ENCODE measurements around the gene PITPNB. TPM values are rescaled to one million over a fixed set of nuclear protein-coding genes. Genes with fewer than 3 reads are reported as not detected.

The PITPNB gene
- total RNA-seq, 1 donor from 2014 or later, result 32.3 TPM

DNA sequence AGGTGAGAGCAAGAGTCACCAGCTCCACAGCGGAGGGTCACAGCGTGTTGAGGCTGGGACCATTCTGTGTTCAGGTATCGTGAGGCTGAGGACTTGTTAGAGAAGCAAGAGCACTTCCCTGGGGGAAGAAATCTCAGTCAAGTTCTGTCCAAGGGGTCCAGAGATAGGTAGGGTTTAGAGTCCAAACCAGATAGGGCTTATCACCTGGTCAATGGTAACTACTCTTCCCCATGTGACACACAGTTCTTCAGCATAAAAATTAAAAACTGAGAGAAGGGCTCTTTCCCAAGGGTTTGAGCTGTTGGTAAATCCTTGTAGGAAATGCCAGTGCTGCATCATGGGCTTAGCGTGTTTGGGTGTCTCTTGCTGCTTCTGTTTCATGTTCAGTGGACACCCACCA lies 62.7 kb downstream of the PITPNB start:
- no peak for DNase-seq

DNA sequence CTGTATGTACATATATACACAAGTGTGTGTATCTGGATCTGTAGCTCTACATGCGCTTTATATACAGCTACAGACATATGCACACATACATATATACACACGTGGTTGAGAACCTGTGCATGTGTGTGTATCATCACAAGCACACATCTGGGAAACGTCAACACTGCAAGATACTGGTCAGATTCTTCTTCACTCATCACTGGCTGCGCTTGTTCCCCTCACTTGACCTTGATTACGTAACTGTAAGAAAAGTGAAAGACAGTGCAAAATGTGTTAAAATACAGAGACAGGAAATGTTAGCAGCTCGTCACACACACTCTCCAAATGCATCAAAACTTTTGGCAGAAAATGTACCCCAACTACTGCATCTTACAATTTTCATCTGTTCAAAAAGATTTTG lies 65.6 kb downstream of the PITPNB start:
- no peak for DNase-seq

- DNase-seq, result no peak
Observed at GRCh38 chr22:27851974-27852746, 66.9 kb downstream of the PITPNB start.

DNA sequence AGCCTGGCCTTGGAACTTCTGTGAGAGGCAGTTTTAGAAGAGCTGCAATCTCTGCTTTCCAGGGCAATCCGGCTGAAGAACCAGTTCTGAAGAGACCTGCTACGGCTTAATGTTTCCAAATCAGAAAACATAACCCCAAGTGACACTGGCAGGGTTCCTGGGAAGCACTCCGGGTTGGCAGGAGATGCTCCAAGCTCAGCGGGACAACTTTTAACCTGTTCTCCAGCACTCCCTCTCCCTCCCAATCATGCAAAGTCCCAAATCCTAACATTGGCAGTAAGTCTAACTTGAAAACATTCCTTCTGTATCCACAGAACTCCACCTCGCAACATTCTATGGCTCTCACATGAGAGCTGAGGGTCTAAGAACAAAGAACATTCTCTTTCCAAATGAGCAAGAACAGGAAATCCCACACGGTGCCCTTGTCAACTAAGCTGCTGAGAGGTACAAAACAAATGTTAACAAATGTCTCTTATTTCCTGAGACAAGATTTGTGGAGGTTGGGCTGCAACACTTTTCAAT lies 69.0 kb downstream of the PITPNB start:
- no peak for DNase-seq

GRCh38 chr22:27848005-27848404 lies 71.1 kb downstream of the PITPNB start:
- no peak for DNase-seq

GRCh38 chr22:27846910-27847309 lies 72.1 kb downstream of the PITPNB start:
- DNase-seq, result no peak

GRCh38 chr22:27846248-27846757 lies 72.8 kb downstream of the PITPNB start:
- no peak for DNase-seq

DNA sequence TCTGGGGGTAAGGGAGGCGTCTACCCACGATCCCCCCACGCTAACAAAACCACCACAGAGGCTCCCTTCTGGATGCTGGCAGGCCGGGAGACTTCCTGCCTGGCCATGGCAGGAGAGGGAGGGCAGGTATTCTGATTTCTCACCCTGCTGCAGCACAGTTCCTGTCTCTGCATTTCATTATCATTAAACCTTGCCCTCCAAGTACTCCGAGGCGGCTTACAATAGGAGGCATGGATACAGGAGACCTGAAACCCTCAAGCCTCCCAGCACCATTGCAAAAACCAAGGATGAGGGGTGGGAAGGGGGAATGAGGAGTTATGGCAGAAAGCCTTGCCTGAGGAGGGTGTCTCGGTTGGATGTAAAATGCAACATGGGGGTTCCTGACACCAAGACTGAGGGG lies 73.4 kb downstream of the PITPNB start:
- DNase-seq, result no peak

DNA sequence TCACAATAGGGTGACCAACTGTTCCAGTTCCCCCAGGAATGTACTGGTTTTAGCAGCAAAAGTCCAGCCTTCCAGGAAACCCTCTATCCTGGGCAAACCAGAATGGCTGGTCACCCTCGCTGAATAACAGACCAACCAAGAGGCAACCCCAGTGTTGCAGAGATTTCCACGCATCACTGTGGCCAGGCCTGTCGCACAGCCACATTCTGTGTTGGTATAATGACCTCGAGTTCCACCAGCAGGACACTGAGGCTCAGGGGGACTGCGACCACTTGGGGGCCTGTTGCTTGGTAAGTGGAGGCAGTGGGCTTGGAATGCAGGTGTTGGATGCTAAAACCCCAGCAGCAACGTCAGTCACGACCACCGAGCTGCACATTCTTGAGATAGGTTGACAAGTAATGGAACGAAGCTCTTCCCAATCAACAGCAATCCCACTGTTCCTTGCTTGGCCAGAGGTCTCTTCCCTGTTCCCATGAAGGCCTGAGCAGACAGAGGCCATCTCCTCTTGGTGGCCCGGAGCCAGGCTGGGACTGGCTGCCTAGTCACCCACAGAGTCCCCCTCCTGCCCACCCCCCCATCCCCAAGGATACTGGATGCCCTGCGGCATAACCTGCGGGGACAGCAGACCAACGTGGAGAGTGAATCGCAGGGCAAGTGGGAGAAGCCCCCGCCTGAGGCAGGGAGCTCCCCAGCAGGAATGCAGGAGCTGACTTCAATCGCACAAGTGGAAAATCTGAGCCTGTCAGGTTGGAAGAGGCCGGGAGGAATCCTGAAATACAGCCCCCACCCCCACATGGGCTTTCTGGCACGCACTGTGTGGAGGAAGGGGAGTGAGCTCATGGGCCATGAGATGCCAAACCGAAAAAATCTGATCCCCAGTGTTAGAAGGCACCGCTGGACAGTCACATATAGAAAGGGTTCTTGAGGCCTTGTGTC lies 74.1 kb downstream of the PITPNB start:
- DNase-seq, result no peak

DNA sequence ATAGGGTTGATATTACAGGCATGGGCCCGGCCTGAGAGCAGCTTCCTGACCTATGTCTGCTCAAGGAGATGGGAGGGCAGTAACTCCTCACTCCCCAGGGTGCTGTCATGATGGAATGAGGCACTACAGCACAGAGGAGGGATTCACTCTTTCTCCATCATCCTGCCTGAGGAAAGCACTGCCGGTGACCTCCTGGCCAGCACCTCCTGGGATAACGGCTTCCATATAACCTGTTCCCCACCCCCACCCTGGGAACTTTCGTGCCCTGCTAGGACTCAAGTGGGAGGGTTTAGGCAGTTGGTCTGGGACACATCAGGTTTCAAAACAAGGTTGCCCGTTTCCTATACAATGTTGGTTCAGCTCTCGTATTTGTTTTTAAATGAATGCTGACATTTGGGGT lies 74.8 kb downstream of the PITPNB start:
- DNase-seq, result no peak

DNA sequence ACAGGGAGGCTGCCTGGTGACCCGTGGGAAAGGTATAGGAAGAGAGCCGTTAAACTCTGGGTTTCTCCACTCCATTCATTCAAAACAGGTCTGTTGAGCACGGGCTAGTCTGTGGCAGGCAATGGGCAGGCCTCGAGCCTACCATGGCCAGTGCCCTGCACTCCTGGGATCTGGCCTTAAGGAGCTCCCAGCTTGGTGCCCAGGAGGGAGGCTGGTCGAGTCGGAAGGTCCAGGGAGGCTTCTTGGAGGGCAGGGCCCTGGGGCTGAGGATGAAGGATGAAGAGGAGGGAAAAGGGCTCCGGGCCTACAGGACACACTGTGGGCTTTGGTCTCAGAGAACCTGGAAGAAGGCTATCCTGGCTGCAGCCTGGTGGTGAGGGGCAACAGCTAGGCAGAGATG lies 75.6 kb downstream of the PITPNB start:
- DNase-seq, result no peak

- DNase-seq, result no peak
Observed at GRCh38 chr22:27842669-27843431, 76.2 kb downstream of the PITPNB start.

DNA sequence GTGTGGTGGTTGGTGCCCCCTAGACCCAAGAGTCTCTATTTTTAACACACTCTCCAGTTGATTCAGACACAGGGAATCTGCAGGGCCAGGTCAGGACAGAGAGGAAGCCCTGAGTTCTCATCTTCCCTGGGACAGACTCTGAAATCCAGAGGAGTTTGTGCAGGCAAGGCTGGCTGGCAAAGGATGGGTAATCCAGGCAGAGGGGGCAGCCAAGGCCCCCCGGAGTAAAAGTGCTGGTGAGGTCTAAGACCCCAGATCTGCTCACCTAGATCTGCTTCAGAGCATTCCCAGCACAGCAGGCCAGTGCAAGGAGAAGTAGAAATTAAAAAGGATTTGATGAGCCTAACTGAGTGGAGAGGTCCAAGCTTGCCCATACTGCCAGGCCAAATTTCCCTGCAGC lies 76.9 kb downstream of the PITPNB start:
- no peak for DNase-seq

- DNase-seq, result no peak
Observed at GRCh38 chr22:27840436-27840835, 78.6 kb downstream of the PITPNB start.

- DNase-seq, result no peak
Observed at GRCh38 chr22:27839057-27839660, 79.9 kb downstream of the PITPNB start.

DNA sequence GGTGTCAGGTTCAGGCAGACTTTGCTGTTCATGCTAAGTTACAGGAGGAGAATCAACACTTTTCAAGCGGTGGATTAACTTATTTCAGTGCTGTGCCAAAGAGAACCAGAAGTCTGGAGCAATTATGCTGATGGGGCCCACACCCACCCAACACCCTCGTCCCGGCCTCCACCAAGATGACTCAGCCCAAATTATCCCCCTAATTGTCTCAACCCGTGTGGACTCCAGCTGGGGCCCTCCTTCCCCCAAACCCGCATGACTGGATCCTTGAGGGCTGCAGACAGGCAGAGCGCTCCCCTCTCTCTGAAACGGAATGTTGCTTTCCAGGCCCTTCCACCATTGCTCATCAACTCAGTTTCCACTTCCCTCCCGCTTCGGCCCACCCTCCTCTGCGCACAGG lies 82.9 kb downstream of the PITPNB start:
- no peak for DNase-seq

GRCh38 chr22:27835446-27835845 lies 83.6 kb downstream of the PITPNB start:
- DNase-seq, result no peak

DNA sequence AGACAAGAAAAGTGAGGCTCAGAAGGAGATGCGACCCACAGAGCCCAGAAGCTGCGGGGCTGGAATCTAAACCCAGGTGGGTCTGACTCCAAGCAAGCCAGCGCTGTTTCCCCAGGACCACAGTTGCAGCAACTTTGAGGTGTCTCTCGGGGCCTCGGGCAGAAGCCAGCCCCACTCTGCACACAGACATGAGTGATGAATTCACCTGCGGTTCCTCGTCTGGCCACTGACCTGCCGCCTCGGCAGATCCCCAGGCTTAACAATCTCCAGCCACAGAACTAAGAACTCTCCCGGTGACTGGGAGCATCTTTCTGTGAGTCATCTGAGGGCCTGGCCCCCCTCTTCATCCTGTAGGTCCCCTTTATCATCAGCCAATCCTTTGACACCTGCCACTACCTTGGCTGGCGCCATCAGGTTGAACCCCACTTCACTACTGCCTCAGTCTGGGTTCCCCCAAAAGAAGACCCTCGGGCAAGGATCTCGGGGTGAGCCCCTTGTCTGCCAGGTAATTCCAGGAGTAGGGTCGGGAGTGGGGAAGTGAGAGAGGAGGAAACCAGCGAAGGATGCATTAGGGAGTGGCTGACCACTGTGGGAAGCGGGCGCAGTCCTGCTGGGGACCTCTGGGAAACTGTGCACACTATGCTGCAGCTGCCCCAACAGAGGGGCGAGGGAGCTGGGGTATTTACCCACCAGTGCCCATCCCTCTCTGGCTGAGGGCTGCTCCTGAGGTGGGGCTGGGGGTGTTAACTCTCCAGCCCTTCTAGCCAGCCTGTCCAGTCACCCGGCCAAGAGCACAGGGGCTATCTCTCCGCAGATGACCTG lies 84.5 kb downstream of the PITPNB start:
- DNase-seq, result no peak

DNA sequence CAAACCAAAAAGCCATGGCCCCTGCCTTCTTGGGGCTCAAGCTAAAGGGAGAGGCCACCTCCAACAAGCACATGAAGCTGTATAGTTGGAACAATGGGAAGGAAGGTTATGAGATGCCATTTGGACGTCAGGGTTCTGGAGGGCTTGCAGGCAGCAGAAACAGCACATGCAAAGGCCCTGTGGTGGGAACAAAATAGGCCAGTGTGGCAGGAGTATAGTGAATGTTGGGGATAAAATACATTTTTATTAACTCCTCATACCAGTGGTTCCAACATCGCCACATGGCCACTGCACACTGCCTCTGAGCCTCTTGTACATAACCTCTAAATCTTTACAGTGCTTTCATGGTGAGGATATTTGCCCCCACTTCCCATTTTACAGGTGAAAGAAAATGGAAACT lies 85.3 kb downstream of the PITPNB start:
- DNase-seq, result no peak

DNA sequence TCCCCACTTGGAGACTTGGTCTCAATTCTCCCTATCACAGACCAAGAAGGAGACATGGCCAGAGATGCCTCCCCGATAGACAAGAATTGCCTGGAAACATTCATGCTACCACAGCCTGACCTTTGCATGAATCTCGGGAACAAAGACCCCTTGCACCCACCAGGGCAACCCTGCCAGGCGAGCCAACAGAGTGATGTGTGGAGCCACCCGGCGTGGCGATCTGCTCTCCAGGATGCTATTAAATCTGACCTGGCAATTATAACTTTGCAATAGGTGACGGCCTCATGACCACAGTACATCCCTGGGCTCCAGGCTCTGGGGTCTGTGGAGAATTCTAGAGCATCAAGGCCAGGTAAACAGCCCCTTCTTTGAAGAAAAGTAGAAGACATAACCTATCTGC lies 86.5 kb downstream of the PITPNB start:
- no peak for DNase-seq

- DNase-seq, result no peak
Observed at GRCh38 chr22:27829620-27830019, 89.4 kb downstream of the PITPNB start.
